HG03025 (cell line): ENCODE results near the gene CAMK2D.

Experiments used
- ATAC-seq: cut with Tn5 transposase; IDR thresholded peaks from one replicate; pipeline ENCODE4 v1.9.1; 2021; ENCODE audit warnings: mild to moderate bottlenecking, moderate library complexity; ENCODE audit not compliant: unreplicated experiment, low FRiP score

Gene CAMK2D

DNA sequence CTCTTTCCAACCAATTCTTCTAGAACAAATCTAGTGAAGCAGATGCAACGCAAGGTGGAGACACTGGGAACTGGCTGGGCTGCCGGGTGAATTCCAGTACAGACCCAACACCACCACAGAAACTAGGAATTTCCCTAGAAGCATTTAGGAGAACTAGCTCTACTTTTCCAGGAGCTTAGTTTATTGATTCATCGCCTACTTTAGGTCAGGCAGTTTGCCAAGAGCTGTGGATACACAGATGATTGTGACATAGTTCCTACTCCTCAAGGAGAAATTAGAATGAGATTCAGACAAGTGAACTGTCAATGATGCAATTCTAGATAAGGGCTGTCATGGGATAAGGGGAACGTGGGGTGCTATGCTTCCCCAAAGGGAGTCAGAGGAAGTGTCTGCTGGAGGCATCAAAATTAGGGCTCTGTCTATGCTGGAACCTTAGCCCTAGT, 350.0 kb downstream of the CAMK2D start:
- ATAC-seq = no peak

DNA sequence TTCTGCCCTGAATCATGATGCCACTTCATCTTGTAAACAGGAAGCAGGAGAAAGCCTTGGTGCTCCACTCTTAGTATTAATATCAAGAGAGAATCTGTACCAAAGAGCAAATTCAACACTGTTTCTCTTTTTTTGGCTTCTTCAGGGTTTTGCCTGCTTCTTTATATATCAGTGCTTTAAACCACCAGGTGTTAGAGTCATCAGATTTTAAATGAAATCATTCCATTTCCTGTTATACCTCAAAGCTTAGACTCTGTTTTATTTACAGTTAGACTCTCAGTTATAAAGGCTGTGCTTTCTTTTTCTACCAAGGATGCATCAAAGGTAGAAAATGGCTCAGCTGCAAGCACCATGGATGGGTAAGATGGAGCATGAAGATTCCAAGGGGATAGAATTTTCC, 350.9 kb downstream of the CAMK2D start:
- no peak for ATAC-seq

DNA sequence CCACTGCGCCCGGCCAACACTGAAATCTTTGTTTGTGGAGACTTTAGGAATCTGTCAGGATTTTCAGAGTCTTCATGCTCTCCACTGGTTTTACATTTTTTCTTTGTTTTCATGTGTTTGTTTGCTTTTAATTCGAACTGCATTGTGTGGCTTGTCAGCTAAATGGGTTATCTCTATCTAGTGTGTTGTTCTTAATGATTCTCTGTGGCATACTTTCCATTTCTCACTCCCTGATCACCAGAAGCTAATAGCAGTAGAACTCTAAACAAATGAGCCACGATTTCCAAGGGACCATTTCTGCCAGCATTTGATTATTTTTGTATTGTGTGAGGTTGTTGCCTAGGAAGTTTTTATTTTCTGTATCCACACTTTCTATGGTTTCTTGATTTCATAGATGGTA, 352.4 kb downstream of the CAMK2D start:
- no peak for ATAC-seq

DNA sequence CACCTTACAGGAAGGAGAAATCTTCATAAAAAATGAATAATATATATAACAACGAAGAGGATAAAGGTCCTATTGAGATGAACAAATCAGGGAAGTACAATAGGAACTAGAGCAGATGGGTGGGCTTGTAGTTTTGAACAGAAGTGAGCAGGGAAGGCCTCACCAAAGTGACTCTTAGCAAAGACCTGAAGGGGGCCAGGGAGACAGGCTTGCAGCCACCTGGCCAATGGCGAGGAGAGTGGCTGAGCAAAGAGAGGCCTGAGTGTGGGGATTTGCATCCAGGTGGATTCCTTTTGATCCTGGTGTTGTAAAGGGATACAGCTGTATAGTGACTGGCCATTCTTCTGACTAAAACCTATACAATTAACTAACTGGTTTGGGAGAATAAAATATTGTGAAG, 354.1 kb downstream of the CAMK2D start:
- no peak for ATAC-seq

DNA sequence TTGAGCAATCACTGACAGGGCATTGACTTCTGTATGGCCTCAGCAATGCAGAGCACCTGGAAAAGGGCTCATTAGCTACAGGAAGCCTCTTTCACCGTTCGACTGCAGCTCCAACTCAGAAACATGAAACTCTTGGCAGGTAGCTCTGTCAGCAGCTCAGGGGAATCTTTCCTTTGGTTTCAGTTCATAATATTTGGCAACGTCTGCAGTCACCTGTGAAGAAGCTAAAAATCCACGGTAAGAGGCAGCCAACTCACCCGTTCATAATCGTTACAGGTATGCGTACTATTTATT, 354.9 kb downstream of the CAMK2D start:
- no peak for ATAC-seq

DNA sequence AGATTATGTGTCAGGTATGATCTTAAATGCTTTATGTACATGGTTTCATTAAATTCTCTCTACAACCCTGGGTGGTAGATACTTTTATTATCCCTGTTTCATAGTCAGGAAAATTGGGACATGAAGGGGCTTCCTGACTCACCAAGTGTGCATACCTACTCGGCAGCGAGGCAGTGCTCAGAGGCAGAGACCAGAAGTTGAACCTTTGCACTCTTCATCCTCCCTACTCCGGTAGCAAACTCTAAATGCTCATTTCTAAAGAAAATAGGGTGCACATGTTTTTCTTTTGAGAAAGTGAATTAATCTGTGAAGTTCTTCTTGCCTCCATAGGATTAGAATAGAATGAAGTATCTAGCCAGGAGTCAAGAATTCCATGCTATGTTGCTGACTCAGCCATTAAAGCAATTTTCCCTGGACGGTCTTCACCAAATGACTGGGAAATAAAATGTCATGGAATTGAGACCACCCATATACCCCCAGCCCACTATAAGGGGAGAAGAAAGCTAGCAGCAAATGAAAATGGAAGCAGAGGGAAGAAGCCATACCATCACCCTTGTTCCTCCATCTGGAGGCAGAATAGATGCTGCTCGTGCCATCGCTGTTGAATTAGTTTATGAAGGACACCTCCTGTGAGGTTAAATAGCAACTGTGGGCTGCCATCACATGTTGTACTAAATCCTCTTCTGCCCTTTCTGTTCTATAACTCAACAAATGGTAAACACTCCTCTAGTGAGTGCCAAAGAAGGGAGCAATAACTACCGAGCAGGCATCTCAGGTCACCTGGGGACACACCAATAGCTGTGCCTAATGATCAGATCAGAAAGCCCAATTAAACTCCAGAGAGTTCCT, 355.4 kb downstream of the CAMK2D start:
- ATAC-seq = no peak

DNA sequence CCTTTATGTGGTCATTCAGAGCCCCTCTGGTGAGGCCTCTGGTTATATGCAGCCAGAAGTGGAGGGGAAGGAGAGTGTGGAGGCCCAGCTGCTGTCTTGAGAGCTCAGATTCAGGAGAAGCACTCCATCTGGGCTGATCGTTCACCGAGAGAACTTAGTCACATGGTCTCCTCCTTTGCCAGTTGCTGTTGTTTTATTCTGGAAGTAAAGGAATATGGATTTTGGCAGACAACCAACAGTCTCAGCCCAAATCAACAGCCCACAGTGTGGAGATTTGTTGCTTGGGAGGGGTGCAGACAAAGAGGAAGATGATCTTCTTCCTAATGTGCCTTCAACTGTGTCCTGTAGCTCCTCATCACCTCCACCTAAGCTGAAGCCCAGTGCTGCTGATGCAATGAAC, 356.7 kb downstream of the CAMK2D start:
- no peak for ATAC-seq

DNA sequence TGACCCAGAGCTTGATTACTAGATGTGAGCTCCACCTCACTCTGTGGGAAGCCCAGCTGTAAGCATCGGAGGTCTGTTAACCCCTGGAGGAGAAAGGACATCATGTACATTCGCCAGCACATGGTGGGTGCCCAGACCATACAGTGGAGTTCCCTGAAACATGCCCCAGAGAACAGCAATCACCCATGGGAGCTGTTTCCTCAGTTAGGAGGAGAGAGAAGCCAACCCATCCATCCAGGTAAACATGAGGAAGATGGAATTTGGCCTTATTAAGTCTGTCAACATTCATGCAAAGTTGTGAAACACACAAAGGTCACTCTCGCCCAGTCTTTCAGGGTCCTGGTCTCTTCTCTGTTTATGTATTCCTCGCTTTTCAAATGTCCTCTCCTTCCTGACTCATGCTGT, 357.4 kb downstream of the CAMK2D start:
- ATAC-seq = no peak
